H1 (cell line): Measurements from ENCODE around the gene VNN1. TPM values are rescaled to one million over a fixed set of nuclear protein-coding genes. Genes with fewer than 3 reads are reported as not detected.

Experiments
- CTCF ChIA-PET: fragments of 300-600 bp; sonication (Branson Sonifier 250); formaldehyde crosslinking; loops from one replicate; lab custom pipeline; 2021; ENCODE audit not compliant: partially characterized antibody; lab: Charles Lee
- POLR2A ChIA-PET: fragments of 300-600 bp; sonication (Branson Sonifier 250); formaldehyde crosslinking; loops from one replicate; lab custom pipeline; 2021; ENCODE audit warnings: inconsistent platforms; ENCODE audit not compliant: partially characterized antibody; lab: Charles Lee
- DNase-seq, 2 experiments: peaks; one replicate each; pipeline versions ENCODE4 v3.0.0 to v3.0.0-alpha.2; 2010 to 2022; ENCODE audit warnings: low spot score in 2 of 2, low read depth in 1 of 2, mixed read lengths in 1 of 2
- FAIRE-seq: peaks from 2 replicates; lab custom pipeline; 2011; peaks lifted over from hg19 to GRCh38; lab: Jason Lieb, UNC
- H2AFZ ChIP-seq: 2 replicates; pipeline ENCODE4 v1.8.1; 2012; ENCODE audit warnings: low read length, inconsistent platforms
- H2AK5ac ChIP-seq: 2 replicates; pipeline ENCODE4 v1.6.1; 2013; ENCODE audit warnings: low read depth, low read length
- H2BK120ac ChIP-seq: replicated peaks from 2 replicates; pipeline ENCODE3; 2013; ENCODE audit warnings: low read depth, low read length, inconsistent platforms
- H2BK12ac ChIP-seq: 2 replicates; pipeline ENCODE4 v1.6.1; 2013; ENCODE audit warnings: low read depth, low read length
- H2BK15ac ChIP-seq: 2 replicates; pipeline ENCODE4 v1.6.1; 2013; ENCODE audit warnings: low read length
- H2BK20ac ChIP-seq: 2 replicates; pipeline ENCODE4 v1.6.1; 2013; ENCODE audit warnings: low read length
- H2BK5ac ChIP-seq: 2 replicates; pipeline ENCODE4 v1.6.1; 2013; ENCODE audit warnings: low read depth, low read length
- H3K14ac ChIP-seq: 2 replicates; pipeline ENCODE4 v1.6.1; 2013; ENCODE audit warnings: inconsistent platforms; ENCODE audit not compliant: insufficient read length
- H3K18ac ChIP-seq: 2 replicates; pipeline ENCODE4 v1.6.1; 2013; ENCODE audit warnings: low read length; ENCODE audit errors: extremely low read depth
- H3K23ac ChIP-seq: 2 replicates; pipeline ENCODE4 v1.6.1; 2013; ENCODE audit warnings: inconsistent platforms; ENCODE audit not compliant: insufficient read length
- H3K23me2 ChIP-seq: 2 replicates; pipeline ENCODE4 v1.6.1; 2013; ENCODE audit warnings: low read depth, low read length
- H3K27ac ChIP-seq: 2 replicates; pipeline ENCODE4 v1.6.1; 2011; ENCODE audit warnings: low read depth, low read length, inconsistent platforms
- H3K27me3 ChIP-seq, 4 experiments: replicated peaks in 1 of 4; 1 replicate in 1 of 4; 2 replicates in 3 of 4; pipeline versions ENCODE4 v1.6.1 to v1.8.1; 2011 to 2013; ENCODE audit warnings: low read length in 3 of 4, mild to moderate bottlenecking in 3 of 4, inconsistent platforms in 2 of 4, mixed read lengths in 2 of 4, moderate library complexity in 1 of 4; ENCODE audit not compliant: control insufficient read depth in 3 of 4, insufficient read depth in 3 of 4; ENCODE audit errors: extremely low read depth in 1 of 4
- H3K36me3 ChIP-seq, 4 experiments: 2 replicates each; pipeline versions ENCODE4 v1.6.1 to v1.8.1; 2011 to 2013; ENCODE audit warnings: mild to moderate bottlenecking in 4 of 4, low read length in 3 of 4, moderate library complexity in 2 of 4, control low read depth in 1 of 4, inconsistent platforms in 1 of 4; ENCODE audit not compliant: insufficient read depth in 4 of 4, control insufficient read depth in 2 of 4
- H3K4ac ChIP-seq: replicated peaks from 2 replicates; pipeline ENCODE3; 2013; ENCODE audit warnings: low read length, low read depth, mixed read lengths, inconsistent platforms; ENCODE audit not compliant: insufficient read length
- H3K4me1 ChIP-seq, 4 experiments: replicated peaks in 1 of 4; 1 replicate in 1 of 4; 2 replicates in 3 of 4; pipeline versions ENCODE4 v1.6.1 to v1.8.1; 2011 to 2013; ENCODE audit warnings: low read length in 3 of 4, inconsistent platforms in 2 of 4, mixed read lengths in 1 of 4; ENCODE audit not compliant: insufficient read depth in 4 of 4, control insufficient read depth in 3 of 4
- H3K4me2 ChIP-seq, 2 experiments: 2 replicates each; pipeline versions ENCODE4 v1.6.1 to v1.8.1; 2011 to 2013; ENCODE audit warnings: low read depth in 2 of 2, low read length in 2 of 2, control low read depth in 1 of 2, inconsistent platforms in 1 of 2, mild to moderate bottlenecking in 1 of 2; ENCODE audit not compliant: insufficient read depth in 1 of 2
- H3K4me3 ChIP-seq, 4 experiments: fragments of 200-600, 300-600 bp in 1 of 4; sonication (generic), shearing (Covaris generic), sonication (Bioruptor Twin) in 1 of 4; 2 replicates each; pipeline versions ENCODE4 v1.5.1 to v1.8.1; 2011 to 2016; ENCODE audit warnings: low read length in 4 of 4, low read depth in 3 of 4, control low read depth in 2 of 4, inconsistent platforms in 2 of 4, mild to moderate bottlenecking in 2 of 4, mixed read lengths in 1 of 4, moderate library complexity in 1 of 4; ENCODE audit not compliant: insufficient read depth in 2 of 4; ENCODE audit errors: extremely low read depth in 1 of 4
- H3K56ac ChIP-seq: replicated peaks from 2 replicates; pipeline ENCODE3; 2013; ENCODE audit warnings: low read depth, mild to moderate bottlenecking, mixed read lengths, low read length, inconsistent platforms; ENCODE audit not compliant: insufficient read length
- H3K79me1 ChIP-seq: 2 replicates; pipeline ENCODE4 v1.6.1; 2013; ENCODE audit warnings: low read depth, low read length, control low read depth
- H3K79me2 ChIP-seq, 2 experiments: 2 replicates each; pipeline versions ENCODE4 v1.6.1 to v1.8.1; 2012 to 2013; ENCODE audit warnings: low read length in 2 of 2, mild to moderate bottlenecking in 2 of 2, inconsistent platforms in 1 of 2; ENCODE audit not compliant: insufficient read depth in 2 of 2, control insufficient read depth in 1 of 2
- H3K9ac ChIP-seq, 4 experiments: replicated peaks in 1 of 4; 1 replicate in 1 of 4; 2 replicates in 3 of 4; pipeline versions ENCODE4 v1.6.1 to v1.8.1; 2011 to 2013; ENCODE audit warnings: low read depth in 3 of 4, low read length in 3 of 4, control low read depth in 2 of 4, mild to moderate bottlenecking in 2 of 4, moderate library complexity in 2 of 4, inconsistent platforms in 1 of 4; ENCODE audit errors: extremely low read depth in 1 of 4
- H3K9me3 ChIP-seq, 2 experiments: 2 replicates each; pipeline versions ENCODE4 v1.6.1 to v1.8.1; 2012 to 2013; ENCODE audit warnings: mild to moderate bottlenecking in 2 of 2, moderate library complexity in 2 of 2, control low read depth in 1 of 2, inconsistent platforms in 1 of 2, low read depth in 1 of 2, low read length in 1 of 2, mixed read lengths in 1 of 2; ENCODE audit not compliant: insufficient read depth in 2 of 2
- H4K20me1 ChIP-seq, 2 experiments: replicated peaks in 1 of 2; 2 replicates each; pipeline versions ENCODE3 to v1.8.1; 2011 to 2013; ENCODE audit warnings: inconsistent platforms in 2 of 2, low read length in 2 of 2, mild to moderate bottlenecking in 1 of 2; ENCODE audit not compliant: insufficient read depth in 2 of 2, control insufficient read depth in 1 of 2
- H4K5ac ChIP-seq: 2 replicates; pipeline ENCODE4 v1.6.1; 2013; ENCODE audit warnings: low read length, low read depth, mixed read lengths, inconsistent platforms; ENCODE audit not compliant: insufficient read length
- H4K8ac ChIP-seq: 2 replicates; pipeline ENCODE4 v1.8.0; 2013; ENCODE audit warnings: mild to moderate bottlenecking, moderate library complexity, low read length, inconsistent platforms; ENCODE audit not compliant: insufficient read depth; ENCODE audit errors: extremely low read depth
- H4K91ac ChIP-seq: replicated peaks from 2 replicates; pipeline ENCODE3; 2013; ENCODE audit warnings: low read length, mixed read lengths, inconsistent platforms; ENCODE audit not compliant: insufficient read length
- BRCA1 ChIP-seq: IDR thresholded peaks from 2 replicates; pipeline ENCODE4 v1.6.1; 2012; ENCODE audit warnings: low read depth, low read length, improper control_type of control experiment
- CHD1 ChIP-seq: IDR thresholded peaks from 2 replicates; pipeline ENCODE4 v1.6.1; 2012; ENCODE audit warnings: low read depth, low read length, improper control_type of control experiment
- CREB1 ChIP-seq: IDR thresholded peaks from 2 replicates; pipeline ENCODE4 v1.6.1; 2012; ENCODE audit warnings: inconsistent platforms
- KDM4A ChIP-seq: IDR thresholded peaks from one replicate; pipeline ENCODE4 v1.7.1; 2012; ENCODE audit warnings: low read depth, mild to moderate bottlenecking, moderate library complexity, low read length, inconsistent platforms; ENCODE audit not compliant: severe bottlenecking
- MAFK ChIP-seq: IDR thresholded peaks from 2 replicates; pipeline ENCODE4 v1.6.1; 2012; ENCODE audit warnings: low read depth, mild to moderate bottlenecking, improper control_type of control experiment, low read length
- NANOG ChIP-seq: IDR thresholded peaks from 2 replicates; pipeline ENCODE4 v1.6.1; 2011; ENCODE audit warnings: low read length, low read depth, mild to moderate bottlenecking, inconsistent platforms; ENCODE audit not compliant: insufficient read depth, poor library complexity, severe bottlenecking
- POLR2AphosphoS5 ChIP-seq: IDR thresholded peaks from 2 replicates; pipeline ENCODE4 v1.6.1; 2011; ENCODE audit warnings: low read depth, low read length
- RNF2 ChIP-seq: fragments of 200-900, 300-1000 bp; sonication (generic); IDR thresholded peaks from 2 replicates; pipeline ENCODE4 v1.7.1; 2016; ENCODE audit warnings: borderline replicate concordance, low read depth, mild to moderate bottlenecking, antibody characterized with exemption, low read length; ENCODE audit not compliant: poor library complexity, severe bottlenecking; ENCODE audit errors: missing control alignments
- SIN3A ChIP-seq, 2 experiments: IDR thresholded peaks in 1 of 2; conservative IDR thresholded peaks in 1 of 2; 2 replicates each; pipeline ENCODE4 v1.6.1; 2011 to 2012; ENCODE audit warnings: low read length in 2 of 2, improper control_type of control experiment in 1 of 2, low read depth in 1 of 2, mild to moderate bottlenecking in 1 of 2
- SRF ChIP-seq: IDR thresholded peaks from 2 replicates; pipeline ENCODE4 v1.6.1; 2011; ENCODE audit warnings: mild to moderate bottlenecking, low read depth, low read length, moderate library complexity
- SUZ12 ChIP-seq: fragments of 200-600 bp; sonication (generic); IDR thresholded peaks from 2 replicates; pipeline ENCODE4 v1.6.1; 2012; ENCODE audit warnings: mild to moderate bottlenecking, inconsistent platforms, low read length, moderate library complexity, mixed read lengths
- WGBS, 2 experiments: shearing (Covaris generic) in 1 of 2; methylation state at CpG; one replicate each; pipeline versions ENCODE4 v1.1.6 to v1.1.7; 2013 to 2015; ENCODE audit warnings: low lambda C conversion rate in 2 of 2, mixed read lengths in 2 of 2, inconsistent platforms in 1 of 2, low coverage in 1 of 2, missing lambda C conversion rate in 1 of 2; ENCODE audit not compliant: insufficient replicate concordance in 2 of 2, insufficient coverage in 1 of 2, insufficient read length in 1 of 2; ENCODE audit errors: extremely low coverage in 1 of 2, missing lambda C conversion rate in 1 of 2; 5-methylcytosine and 5-hydroxymethylcytosine counted together
- polyA plus RNA-seq, 7 experiments: library from polyadenylated mRNA; depleted of rRNA in 3 of 7; stranded (reverse) in 5 of 7; unstranded in 2 of 7; fragments of >200 nt in 5 of 7; fragments of 200-250 nt in 2 of 7; gene quantifications; 1 replicate in 5 of 7; 2 replicates in 1 of 7; 4 replicates in 1 of 7; pipeline versions ENCODE4 v1.2.1 to v1.2.3, GENCODE V29; 2011 to 2013; ENCODE audit warnings: missing spikeins in 2 of 7, mixed read lengths in 2 of 7
- total RNA-seq: library from RNA; stranded (reverse); fragmentation: NEBNext Ultra II Directional; extraction: Animal tissue kit (Norgen Biotek cat#: 25700); gene quantifications from 2 replicates; pipeline ENCODE4 v1.2.1, GENCODE V29; 2021
- TF ChIP-seq, protein P1 (sequence below): IDR thresholded peaks from 2 replicates; pipeline ENCODE4 v1.6.1; 2012; ENCODE audit warnings: low read length, inconsistent platforms

Gene VNN1
- total and polyA plus RNA-seq, 2 of the 8 experiments (the other 6 are each of a cell fraction or from before 2014, with no cell fraction given): not detected

DNA sequence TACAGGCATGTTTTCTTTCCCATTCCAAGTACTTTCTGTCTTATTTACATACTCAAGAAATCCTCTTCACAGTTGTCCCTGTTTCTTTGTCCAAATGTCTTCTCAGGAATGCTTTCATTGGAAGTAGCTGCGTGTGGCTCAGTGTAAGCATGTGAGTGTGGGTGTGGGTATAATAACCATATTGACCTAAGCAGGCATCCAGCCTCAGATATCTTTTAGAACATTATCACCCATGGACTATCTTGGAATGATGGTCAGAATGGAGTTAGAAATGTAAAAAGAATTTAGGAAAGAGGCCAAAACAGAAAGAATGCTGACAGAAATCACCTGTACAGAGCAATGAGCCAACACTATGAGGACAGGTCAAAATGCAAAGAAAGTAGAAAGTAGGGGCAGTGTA lies 27.4 kb upstream of the VNN1 start:
- H4K20me1 ChIP-seq: no peaks in the 10 kb centered on the region
- no peaks in the 10 kb centered on the region for H3K79me2 ChIP-seq
- ChIA-PET POLR2A (interaction anchor here (0.5 kb wide), 1 partner anchor 137 kb away, joined by 3 read pairs; no protein-coding TSS in a partner anchor), CTCF (interaction anchor here (2.3 to 2.8 kb wide), 2 partner anchors 13 to 27 kb away, joined by 7 to 15 read pairs; no protein-coding TSS in a partner anchor)
- no peak overlapping the region for H2BK15ac ChIP-seq
- H3K27ac ChIP-seq: no peak overlapping the region
- no peak overlapping the region for H3K4me3 ChIP-seq
- no peak overlapping the region for H4K91ac ChIP-seq
- WGBS, 2 experiments: 95% methylated on average over 1 of the region's 1 CpG; no CpG with 5 or more reads in 1 of the 2 experiments
- H3K14ac ChIP-seq: no peak overlapping the region
- no peak overlapping the region for H3K23ac ChIP-seq
- H2AK5ac ChIP-seq: no peak overlapping the region
- no peaks in the 10 kb centered on the region for H3K36me3 ChIP-seq
- no peak overlapping the region for H3K18ac ChIP-seq
- no peak overlapping the region for H3K56ac ChIP-seq
- no peaks in the 10 kb centered on the region for H3K27me3 ChIP-seq
- H2BK20ac ChIP-seq: no peak overlapping the region
- no peaks in the 10 kb centered on the region for H3K4me1 ChIP-seq
- DNase-seq: no peak
- H2BK12ac ChIP-seq: no peak overlapping the region
- no peak overlapping the region for H2BK120ac ChIP-seq
- H3K79me1 ChIP-seq: no peaks in the 10 kb centered on the region
- H3K4ac ChIP-seq: no peak overlapping the region
- H2AFZ ChIP-seq: no peak overlapping the region
- H4K5ac ChIP-seq: no peak overlapping the region
- FAIRE-seq: no peak
- H3K23me2 ChIP-seq: no peaks in the 10 kb centered on the region
- no peak overlapping the region for H4K8ac ChIP-seq
- H3K4me2 ChIP-seq: no peak overlapping the region
- H3K9me3 ChIP-seq: no peaks in the 10 kb centered on the region
- H2BK5ac ChIP-seq: no peak overlapping the region
- H3K9ac ChIP-seq: no peak overlapping the region
- TF ChIP-seq MAFK: no peak
- no peak for TF ChIP-seq SUZ12
- no peak for TF ChIP-seq NANOG
- no peak for TF ChIP-seq BRCA1
- TF ChIP-seq, protein P1, sequence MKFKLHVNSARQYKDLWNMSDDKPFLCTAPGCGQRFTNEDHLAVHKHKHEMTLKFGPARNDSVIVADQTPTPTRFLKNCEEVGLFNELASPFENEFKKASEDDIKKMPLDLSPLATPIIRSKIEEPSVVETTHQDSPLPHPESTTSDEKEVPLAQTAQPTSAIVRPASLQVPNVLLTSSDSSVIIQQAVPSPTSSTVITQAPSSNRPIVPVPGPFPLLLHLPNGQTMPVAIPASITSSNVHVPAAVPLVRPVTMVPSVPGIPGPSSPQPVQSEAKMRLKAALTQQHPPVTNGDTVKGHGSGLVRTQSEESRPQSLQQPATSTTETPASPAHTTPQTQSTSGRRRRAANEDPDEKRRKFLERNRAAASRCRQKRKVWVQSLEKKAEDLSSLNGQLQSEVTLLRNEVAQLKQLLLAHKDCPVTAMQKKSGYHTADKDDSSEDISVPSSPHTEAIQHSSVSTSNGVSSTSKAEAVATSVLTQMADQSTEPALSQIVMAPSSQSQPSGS: no peak
- no peak for TF ChIP-seq SRF
- no peak for TF ChIP-seq CHD1
- no peak for TF ChIP-seq SIN3A (conservative IDR thresholded peaks at IDR 0.05 in 1 of 2, IDR thresholded peaks at IDR 0.05 in 1 of 2; ENCODE audit: low read depth in 1 of 2, low read length in 2 of 2)
- TF ChIP-seq KDM4A: no peak
- no peak for TF ChIP-seq RNF2
- TF ChIP-seq CREB1: no peak
- no peak for TF ChIP-seq POLR2AphosphoS5
